ENCODE data around the gene PAX8. TPM values are rescaled to one million over a fixed set of nuclear protein-coding genes. Genes with fewer than 3 reads are reported as not detected.
A peak's percentile ranks its signal among the peaks of the same experiment; 100 is the strongest.

Gene PAX8
- total RNA-seq, 4 donors from 2014 or later: 0.91 to 5.2 (median 4.3) TPM

GRCh38 chr2:113284476-113284875 lies 5.8 kb upstream of the PAX8 start:
- DNase-seq (ENCODE audit: low spot score in 2 of 2): no peak
- 95 to 100% methylated on average over 1 of the region's 1 CpG for WGBS, 2 donors
- intact Hi-C loops (cut with DNase I; ENCODE audit: low total_unique reads): no loop called here
- TF ChIP-seq CTCF (IDR thresholded peaks at IDR 0.05) (no peak), POLR2A (IDR thresholded peaks at IDR 0.05) (no peak)
- no peak overlapping the region for H3K4me3 ChIP-seq (ENCODE audit: low read depth, poor library complexity, severe bottlenecking)

DNA sequence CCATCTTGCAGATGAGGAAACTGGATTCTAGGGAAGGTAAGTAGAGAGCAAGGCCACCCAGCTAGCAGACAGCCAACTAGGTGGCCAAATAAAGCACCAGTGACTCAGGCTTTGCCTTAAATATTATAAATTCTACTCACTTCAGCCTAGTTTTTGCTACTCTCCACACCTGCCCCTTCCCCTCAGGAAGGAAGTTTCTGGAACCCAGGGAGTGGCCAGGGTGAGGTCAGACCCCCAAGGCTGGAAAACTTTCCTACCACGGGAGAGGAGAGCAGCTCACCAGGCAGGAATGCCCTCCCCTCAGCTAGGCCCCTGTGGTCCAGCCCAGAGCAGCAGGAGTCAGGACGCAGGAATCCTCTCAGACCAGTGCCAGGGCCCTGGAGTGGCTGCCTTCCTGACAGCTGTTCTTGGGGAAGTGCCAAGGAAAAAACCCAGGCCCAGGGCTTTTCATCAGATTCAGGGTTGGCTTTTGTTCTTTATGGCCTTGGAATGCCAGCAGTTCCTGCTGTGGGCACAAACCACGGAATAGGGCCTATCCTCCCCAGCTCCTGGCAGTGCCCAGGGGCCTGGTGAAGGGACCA lies 5.1 kb upstream of the PAX8 start:
- no peak overlapping the region for H3K4me3 ChIP-seq (ENCODE audit: low read depth, poor library complexity, severe bottlenecking)
- 13 to 22% methylated on average over 3 of the region's 3 CpGs for WGBS, 2 donors
- TF ChIP-seq POLR2A (IDR thresholded peaks at IDR 0.05) (no peak), CTCF (IDR thresholded peaks at IDR 0.05) (no peak)
- intact Hi-C loops (cut with DNase I; ENCODE audit: low total_unique reads): no loop called here
- DNase-seq (ENCODE audit: low spot score in 2 of 2): no peak

DNA sequence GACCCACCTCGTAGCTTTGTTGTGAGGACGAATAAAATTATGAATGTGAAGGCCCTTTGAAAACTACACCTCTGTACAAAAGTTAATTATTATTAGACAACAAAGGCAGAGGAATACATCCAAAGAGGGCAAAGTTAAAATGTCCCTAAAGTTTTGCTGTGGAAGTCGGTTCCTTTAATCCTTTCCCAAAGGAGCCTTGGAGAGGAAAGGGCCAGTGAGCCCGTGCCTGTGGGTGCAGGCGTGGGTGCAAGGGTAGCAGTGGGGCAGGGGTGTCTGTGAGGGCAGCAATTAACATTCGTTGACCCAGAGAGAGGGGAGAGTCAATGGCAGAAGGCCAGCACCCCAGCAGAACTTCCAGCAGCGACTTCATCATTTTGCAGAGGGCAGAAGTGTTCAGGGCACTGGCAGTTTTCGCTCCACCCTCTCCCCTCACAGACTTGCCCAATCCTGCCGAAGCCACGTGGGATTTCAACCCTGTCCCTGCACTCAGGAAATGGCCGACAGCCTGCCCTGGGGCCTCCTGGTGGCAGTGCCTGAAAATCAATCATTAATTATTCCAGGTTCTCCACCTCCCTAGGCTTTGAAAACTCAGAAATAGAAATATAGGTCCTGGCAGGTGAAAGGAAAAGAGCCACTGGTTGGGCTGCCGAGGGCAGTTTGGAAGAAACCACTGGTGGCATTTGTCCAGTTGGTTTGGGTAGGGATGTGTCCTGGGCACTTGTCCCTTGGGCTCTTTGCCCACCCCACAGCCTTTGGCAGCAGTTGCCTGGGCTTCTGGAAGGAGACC lies 4.2 kb upstream of the PAX8 start:
- 42 to 45% methylated on average over 12 of the region's 12 CpGs for WGBS, 2 donors
- TF ChIP-seq CTCF (IDR thresholded peaks at IDR 0.05) (no peak), POLR2A (IDR thresholded peaks at IDR 0.05) (no peak)
- no peak overlapping the region for H3K4me3 ChIP-seq (ENCODE audit: low read depth, poor library complexity, severe bottlenecking)
- intact Hi-C loops (cut with DNase I; ENCODE audit: low total_unique reads): no loop called here
- peak in 1 of 2 donors; percentile 47 for DNase-seq (ENCODE audit: low spot score in 2 of 2)

GRCh38 chr2:113281910-113282746 lies 3.4 kb upstream of the PAX8 start:
- H3K4me3 ChIP-seq (ENCODE audit: low read depth, poor library complexity, severe bottlenecking): no peak overlapping the region
- intact Hi-C loops (cut with DNase I; ENCODE audit: low total_unique reads): no loop called here
- DNase-seq (ENCODE audit: low spot score in 2 of 2): no peak
- TF ChIP-seq CTCF (IDR thresholded peaks at IDR 0.05): no peak
- TF ChIP-seq POLR2A (IDR thresholded peaks at IDR 0.05): no peak
- 72 to 75% methylated on average over 12 of the region's 12 CpGs for WGBS, 2 donors

GRCh38 chr2:113278073-113278741 lies 514 bp downstream of the PAX8 start:
- intact Hi-C loops (cut with DNase I; ENCODE audit: low total_unique reads): no loop called here
- TF ChIP-seq CTCF (IDR thresholded peaks at IDR 0.05) (no peak), POLR2A (IDR thresholded peaks at IDR 0.05) (no peak)
- H3K4me3 ChIP-seq (ENCODE audit: low read depth, poor library complexity, severe bottlenecking): no peak overlapping the region
- 46 to 58% methylated on average over 24 to 37 of the region's 49 CpGs for WGBS, 2 donors
- no peak for DNase-seq (ENCODE audit: low spot score in 2 of 2)

Measured in lower leg skin (tissue), 4 donors.